GM21825 (cell line): ENCODE data around the gene GRIPAP1.

ENCODE experiments used
- ATAC-seq: cut with Tn5 transposase; IDR thresholded peaks from one replicate; pipeline ENCODE4 v1.9.1; 2021; ENCODE audit warnings: mild to moderate bottlenecking, moderate library complexity; ENCODE audit not compliant: unreplicated experiment

The GRIPAP1 gene

DNA sequence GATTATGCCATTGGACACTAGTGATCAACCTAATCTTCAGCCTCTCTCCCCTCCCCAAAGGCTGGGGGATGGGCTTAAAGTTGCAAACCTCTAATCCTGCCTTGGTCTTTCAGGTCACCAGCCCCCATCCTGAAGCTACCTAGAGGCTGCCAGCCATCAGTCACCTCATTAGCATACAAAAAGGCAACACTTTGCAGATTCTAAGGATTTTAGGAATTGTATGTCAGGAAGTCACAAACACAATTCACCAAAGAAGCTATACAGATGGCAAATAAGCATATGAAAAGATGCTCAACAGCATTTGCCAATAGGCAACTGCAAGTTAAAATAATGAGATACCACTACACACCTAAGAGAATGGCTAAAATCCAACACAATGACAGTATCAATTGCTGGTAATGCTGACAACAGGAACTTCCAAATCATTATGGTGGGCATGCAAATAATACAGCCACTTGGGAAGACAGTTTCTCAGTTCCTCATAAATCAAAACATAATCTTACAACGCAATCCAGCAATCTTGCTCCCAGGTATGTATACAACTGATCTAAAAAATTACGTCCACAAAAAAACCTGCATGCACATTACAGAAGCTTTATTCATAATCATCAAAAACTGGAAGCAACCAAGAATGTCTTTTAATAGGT is 74.2 kb downstream of the GRIPAP1 start:
- ATAC-seq: no peak

DNA sequence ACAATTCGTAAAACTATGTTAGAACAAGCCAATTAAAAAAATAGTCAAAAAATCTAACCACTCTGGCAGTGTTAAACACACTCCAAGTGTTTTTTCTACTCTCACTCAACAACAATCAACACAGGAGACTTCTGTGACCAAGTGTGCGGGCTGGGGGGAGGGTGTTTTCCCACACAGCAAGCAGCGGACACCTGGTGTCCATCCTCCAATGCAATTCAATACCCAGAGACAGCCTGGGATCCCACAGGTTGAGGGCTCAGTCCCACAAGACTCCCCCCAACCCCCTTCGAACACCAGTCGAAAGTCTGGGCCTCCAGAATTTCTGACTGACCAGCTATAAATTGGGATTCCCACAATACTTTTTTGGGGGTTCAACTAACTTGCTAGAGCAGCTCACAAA is 74.9 kb downstream of the GRIPAP1 start:
- ATAC-seq: no peak

- ATAC-seq: no peak
These were observed 77.8 kb downstream of the GRIPAP1 start for GRCh38 chrX:48924270-48924669.

DNA sequence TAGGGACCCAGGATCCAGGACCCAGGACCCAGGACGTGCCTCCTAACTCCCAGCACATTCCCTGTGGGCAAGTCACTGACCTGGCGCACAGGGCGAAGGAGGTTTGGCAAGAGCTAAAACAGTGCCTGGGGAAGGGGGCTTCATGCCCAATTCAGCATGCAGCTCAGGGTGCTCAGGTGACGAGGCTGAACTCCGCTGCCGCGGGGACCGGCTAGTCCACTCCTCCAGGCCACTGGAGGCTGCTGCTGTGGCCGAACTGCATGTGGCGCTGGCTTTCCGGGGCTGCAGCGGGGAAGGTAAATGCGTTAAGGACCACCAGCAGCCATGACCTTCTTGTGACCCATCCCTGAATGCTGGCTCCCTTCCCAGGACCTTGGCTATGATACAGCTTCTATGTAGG is 78.3 kb downstream of the GRIPAP1 start:
- no peak for ATAC-seq
